ENCODE results near the gene PPM1E.

Gene PPM1E

GRCh38 chr17:58728798-58729197 lies 26.9 kb upstream of the PPM1E start:
- no peak for DNase-seq (ENCODE audit: low read depth)
- no peak overlapping the region for H3K4me3 ChIP-seq (ENCODE audit: low read depth, low read length)
- TF ChIP-seq POLR2A (IDR thresholded peaks at IDR 0.05; ENCODE audit: extremely low read depth, insufficient read length), result no peak
- TF ChIP-seq CTCF (IDR thresholded peaks at IDR 0.05; ENCODE audit: low read depth, low read length), result no peak
- TF ChIP-seq MAX (IDR thresholded peaks at IDR 0.05; ENCODE audit: low read depth, low read length), result no peak
- TF ChIP-seq MYC (IDR thresholded peaks at IDR 0.05; ENCODE audit: low read depth, low read length), result no peak

- no peak for DNase-seq (ENCODE audit: low read depth)
- H3K4me3 ChIP-seq (ENCODE audit: low read depth, low read length), result no peak overlapping the region
These were observed 24.7 kb upstream of the PPM1E start for GRCh38 chr17:58730937-58731336.

GRCh38 chr17:58734040-58734439 lies 21.6 kb upstream of the PPM1E start:
- no peak overlapping the region for H3K4me3 ChIP-seq (ENCODE audit: low read depth, low read length)
- DNase-seq (ENCODE audit: low read depth), result no peak
- TF ChIP-seq POLR2A (IDR thresholded peaks at IDR 0.05; ENCODE audit: extremely low read depth, insufficient read length) (no peak), MYC (IDR thresholded peaks at IDR 0.05; ENCODE audit: low read depth, low read length) (no peak), MAX (IDR thresholded peaks at IDR 0.05; ENCODE audit: low read depth, low read length) (no peak), CTCF (IDR thresholded peaks at IDR 0.05; ENCODE audit: low read depth, low read length) (no peak)

More at GRCh38 chr17:58730937-58731336, 24.7 kb upstream of the PPM1E start:
- TF ChIP-seq MAX (IDR thresholded peaks at IDR 0.05; ENCODE audit: low read depth, low read length) (no peak), MYC (IDR thresholded peaks at IDR 0.05; ENCODE audit: low read depth, low read length) (no peak), CTCF (IDR thresholded peaks at IDR 0.05; ENCODE audit: low read depth, low read length) (no peak), POLR2A (IDR thresholded peaks at IDR 0.05; ENCODE audit: extremely low read depth, insufficient read length) (no peak)

- no peak for DNase-seq (ENCODE audit: low read depth)
- TF ChIP-seq POLR2A (IDR thresholded peaks at IDR 0.05; ENCODE audit: extremely low read depth, insufficient read length) (no peak), MYC (IDR thresholded peaks at IDR 0.05; ENCODE audit: low read depth, low read length) (no peak), CTCF (IDR thresholded peaks at IDR 0.05; ENCODE audit: low read depth, low read length) (no peak), MAX (IDR thresholded peaks at IDR 0.05; ENCODE audit: low read depth, low read length) (no peak)
- H3K4me3 ChIP-seq (ENCODE audit: low read depth, low read length), result no peak overlapping the region
These were observed 20.8 kb upstream of the PPM1E start for GRCh38 chr17:58734811-58735210.

- DNase-seq (ENCODE audit: low read depth), result no peak
These were observed 14.5 kb upstream of the PPM1E start for GRCh38 chr17:58741121-58741625.

More at GRCh38 chr17:58741121-58741625, 14.5 kb upstream of the PPM1E start:
- no peak for TF ChIP-seq MAX (IDR thresholded peaks at IDR 0.05; ENCODE audit: low read depth, low read length)
- no peak for TF ChIP-seq CTCF (IDR thresholded peaks at IDR 0.05; ENCODE audit: low read depth, low read length)
- no peak for TF ChIP-seq MYC (IDR thresholded peaks at IDR 0.05; ENCODE audit: low read depth, low read length)
- TF ChIP-seq POLR2A (IDR thresholded peaks at IDR 0.05; ENCODE audit: extremely low read depth, insufficient read length), result no peak
- no peak overlapping the region for H3K4me3 ChIP-seq (ENCODE audit: low read depth, low read length)
